Activated T-cell treated with anti-CD3 and anti-CD28 coated beads, Interleukin-2, amount 50 U/mL, for 72 hours (primary cell): ENCODE measurements around the gene CREB3L2. TPM values are rescaled to one million over a fixed set of nuclear protein-coding genes. Genes with fewer than 3 reads are reported as not detected.

Experiments used
- ATAC-seq, 2 donors: fragments of 150-1000 bp; cut with Tn5 transposase; replicated peaks in 1 of 2; 2 replicates each; pipeline ENCODE4 v1.10.0; 2021; ENCODE audit warnings: moderate library complexity in 2 of 2, mild to moderate bottlenecking in 1 of 2
- DNase-seq, 2 donors: peaks; one replicate each; pipeline ENCODE4 v3.0.0; 2021 to 2022; ENCODE audit warnings: mixed read lengths in 1 of 2
- H3K27ac Mint-ChIP-seq: one replicate; pipeline ENCODE4 v1.8.0; 2022; ENCODE audit warnings: mild to moderate bottlenecking, moderate library complexity, mixed read lengths
- H3K27me3 Mint-ChIP-seq: one replicate; pipeline ENCODE4 v1.8.0; 2022; ENCODE audit warnings: low read depth, mixed read lengths
- H3K36me3 Mint-ChIP-seq, 2 donors: one replicate each; pipeline ENCODE4 v1.8.0; 2022; ENCODE audit warnings: mixed read lengths in 2 of 2, mild to moderate bottlenecking in 1 of 2; ENCODE audit not compliant: insufficient read depth in 2 of 2
- H3K4me1 Mint-ChIP-seq: one replicate; pipeline ENCODE4 v1.8.0; 2022; ENCODE audit warnings: low read depth, mixed read lengths
- H3K4me3 Mint-ChIP-seq, 2 donors: one replicate each; pipeline ENCODE4 v1.8.0; 2022; ENCODE audit warnings: mild to moderate bottlenecking in 2 of 2, mixed read lengths in 2 of 2, moderate library complexity in 2 of 2
- H3K9me3 Mint-ChIP-seq, 2 donors: one replicate each; pipeline ENCODE4 v1.8.0; 2022; ENCODE audit warnings: mixed read lengths in 2 of 2
- total RNA-seq, 2 donors: library from RNA; stranded (reverse); gene quantifications; one replicate each; pipeline ENCODE4 v1.2.3, GENCODE V29; 2022

Gene CREB3L2
- total RNA-seq, 2 donors from 2014 or later = 49.4 to 55.1 TPM

DNA sequence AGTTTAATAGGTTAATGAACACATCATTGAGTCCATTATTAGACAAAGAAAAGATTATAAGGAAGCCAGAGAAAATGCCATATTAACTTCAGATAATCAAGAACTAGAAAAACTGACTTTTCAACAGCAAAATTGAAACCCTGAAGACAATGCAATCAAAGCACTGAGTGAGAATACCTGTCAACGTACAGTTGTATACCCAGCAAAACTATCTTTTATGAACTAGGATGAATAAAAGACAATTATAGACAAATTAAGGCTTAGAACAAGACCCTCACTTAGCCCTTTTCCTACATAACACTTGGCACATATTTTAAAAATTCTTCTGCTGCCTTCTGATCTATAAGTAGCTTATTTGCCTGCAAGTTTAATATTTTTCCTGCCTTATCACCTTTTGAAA is 136.1 kb downstream of the CREB3L2 start:
- Mint-ChIP-seq H3K27ac (no peak overlapping the region), H3K4me3 (no peak overlapping the region), H3K9me3 (peaks cover 3 to 4% of the 10 kb centered on the region in 2 donors), H3K27me3 (no peaks in the 10 kb centered on the region), H3K36me3 (peaks cover 16 to 35% of the 10 kb centered on the region in 2 donors), H3K4me1 (peaks cover 3% of the 10 kb centered on the region)
- no peak for DNase-seq
- no peak for ATAC-seq

DNA sequence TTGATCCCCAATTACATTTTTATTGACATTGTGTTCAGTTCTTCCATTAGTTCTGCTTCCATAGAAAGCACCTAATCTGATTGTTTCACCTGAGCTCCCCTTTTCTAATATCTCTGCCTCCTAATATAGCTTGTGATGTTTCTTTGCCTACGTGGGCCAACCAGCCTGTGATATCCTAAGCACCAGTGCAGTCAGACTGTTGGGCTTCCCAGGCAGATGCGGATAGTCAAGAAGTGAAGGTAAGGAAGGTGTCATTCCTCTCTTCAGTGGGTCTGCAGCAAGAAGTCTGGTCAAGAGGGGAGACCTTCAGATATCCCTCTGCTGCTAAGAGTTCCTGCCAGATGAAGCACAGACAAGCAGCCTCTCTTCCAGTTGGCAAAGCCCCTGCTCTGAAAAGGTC is 138.9 kb downstream of the CREB3L2 start:
- no peak overlapping the region for H3K27ac Mint-ChIP-seq
- peaks cover 3% of the 10 kb centered on the region in 2 donors for H3K9me3 Mint-ChIP-seq
- peaks cover 16 to 23% of the 10 kb centered on the region in 2 donors for H3K36me3 Mint-ChIP-seq
- no peak for ATAC-seq
- no peak overlapping the region for H3K4me3 Mint-ChIP-seq
- no peaks in the 10 kb centered on the region for H3K27me3 Mint-ChIP-seq
- H3K4me1 Mint-ChIP-seq = no peaks in the 10 kb centered on the region
- no peak for DNase-seq

DNA sequence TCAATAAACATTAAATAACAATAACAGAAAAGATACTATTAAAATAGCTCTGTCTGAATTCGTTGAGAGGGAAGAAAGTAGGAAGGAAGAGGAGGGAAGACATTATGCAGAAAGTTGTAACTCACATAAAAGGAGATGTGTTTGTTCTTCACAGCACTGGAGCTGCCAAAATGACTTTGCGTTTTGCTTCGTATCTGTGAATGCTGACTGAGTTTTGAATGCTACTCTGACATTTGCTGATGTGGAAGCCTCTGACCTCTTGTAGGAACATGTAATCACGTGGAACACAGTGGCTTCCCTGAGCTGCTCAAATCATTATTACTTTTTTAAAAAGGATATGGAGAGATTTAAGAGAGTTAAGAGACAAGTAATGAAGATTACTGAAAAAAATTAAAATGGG is 139.5 kb downstream of the CREB3L2 start:
- peaks cover 12 to 21% of the 10 kb centered on the region in 2 donors for H3K36me3 Mint-ChIP-seq
- no peak overlapping the region for H3K4me3 Mint-ChIP-seq
- H3K27ac Mint-ChIP-seq = peak overlapping the region; percentile 27
- ATAC-seq = no peak
- H3K9me3 Mint-ChIP-seq = peaks cover 3% of the 10 kb centered on the region in 2 donors
- no peaks in the 10 kb centered on the region for H3K27me3 Mint-ChIP-seq
- H3K4me1 Mint-ChIP-seq = no peaks in the 10 kb centered on the region
- DNase-seq = no peak

DNA sequence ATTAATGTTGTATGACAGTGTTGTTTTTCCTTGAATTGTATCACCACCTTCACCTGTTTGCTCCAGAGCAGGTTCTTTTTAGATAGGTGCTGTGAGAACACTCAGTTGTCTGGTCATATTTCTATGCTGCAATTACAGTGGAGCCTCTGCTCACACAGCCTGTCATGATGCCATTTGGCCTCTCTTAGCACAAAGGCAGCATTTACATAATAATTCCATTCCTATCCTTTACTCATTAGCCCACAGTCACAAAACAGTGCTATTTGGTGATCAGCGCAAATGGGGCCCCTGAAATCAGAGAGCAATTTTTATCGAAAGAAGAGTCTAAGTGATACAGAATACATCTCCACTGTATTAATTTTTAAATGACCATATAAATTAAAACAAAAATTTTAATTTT is 141.3 kb downstream of the CREB3L2 start:
- Mint-ChIP-seq H3K27me3 (peaks cover 7% of the 10 kb centered on the region), H3K9me3 (peaks cover 0 to 3% of the 10 kb centered on the region in 2 donors), H3K27ac (no peak overlapping the region), H3K4me3 (no peak overlapping the region), H3K36me3 (peaks cover 8 to 11% of the 10 kb centered on the region in 2 donors), H3K4me1 (no peaks in the 10 kb centered on the region)
- DNase-seq (no peak), ATAC-seq (no peak)

DNA sequence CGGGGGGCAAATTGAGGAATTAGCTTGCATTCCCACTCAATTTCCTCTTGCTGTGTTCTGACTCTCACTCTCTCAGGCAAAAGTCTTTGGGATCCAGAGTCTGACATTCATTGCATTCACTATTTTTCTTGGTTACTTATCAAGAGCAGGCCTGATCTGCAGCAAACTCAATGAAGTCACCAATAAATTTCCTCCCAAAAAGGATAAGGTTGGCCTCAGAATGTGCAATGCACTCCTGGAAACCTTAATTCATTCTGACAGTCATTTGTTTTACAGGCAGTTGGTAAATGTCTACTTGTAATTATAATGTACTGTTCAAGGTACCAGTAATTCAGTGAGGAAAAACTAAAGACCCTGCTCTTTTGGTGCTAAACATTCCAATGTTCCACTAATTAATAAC is 148.8 kb downstream of the CREB3L2 start:
- H3K27ac Mint-ChIP-seq = no peak overlapping the region
- DNase-seq = no peak
- peaks cover 6% of the 10 kb centered on the region for H3K4me1 Mint-ChIP-seq
- no peaks in the 10 kb centered on the region for H3K9me3 Mint-ChIP-seq
- peaks cover 18% of the 10 kb centered on the region for H3K27me3 Mint-ChIP-seq
- ATAC-seq = no peak
- H3K36me3 Mint-ChIP-seq = peaks cover 2 to 4% of the 10 kb centered on the region in 2 donors
- H3K4me3 Mint-ChIP-seq = no peak overlapping the region

DNA sequence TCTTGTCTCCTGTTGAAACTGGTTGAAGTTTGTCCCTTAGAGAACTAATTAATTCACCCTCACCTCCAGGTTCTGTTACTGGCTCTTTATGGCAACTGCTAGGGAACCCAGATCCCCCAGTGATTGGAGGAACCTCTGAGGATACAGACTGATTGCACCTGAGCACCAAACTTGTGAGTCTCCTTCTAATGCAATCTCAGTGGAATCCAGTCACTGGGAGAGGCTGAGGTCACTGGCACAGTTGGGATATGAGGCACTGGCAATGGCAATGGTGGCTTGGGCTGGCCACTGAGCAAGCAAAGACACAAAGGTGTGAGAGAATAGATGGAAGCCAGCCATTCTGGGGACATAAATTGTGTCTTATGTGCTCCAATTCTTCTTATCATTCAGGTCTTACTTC is 149.8 kb downstream of the CREB3L2 start:
- Mint-ChIP-seq H3K27ac (no peak overlapping the region), H3K27me3 (peaks cover 20% of the 10 kb centered on the region)

DNA sequence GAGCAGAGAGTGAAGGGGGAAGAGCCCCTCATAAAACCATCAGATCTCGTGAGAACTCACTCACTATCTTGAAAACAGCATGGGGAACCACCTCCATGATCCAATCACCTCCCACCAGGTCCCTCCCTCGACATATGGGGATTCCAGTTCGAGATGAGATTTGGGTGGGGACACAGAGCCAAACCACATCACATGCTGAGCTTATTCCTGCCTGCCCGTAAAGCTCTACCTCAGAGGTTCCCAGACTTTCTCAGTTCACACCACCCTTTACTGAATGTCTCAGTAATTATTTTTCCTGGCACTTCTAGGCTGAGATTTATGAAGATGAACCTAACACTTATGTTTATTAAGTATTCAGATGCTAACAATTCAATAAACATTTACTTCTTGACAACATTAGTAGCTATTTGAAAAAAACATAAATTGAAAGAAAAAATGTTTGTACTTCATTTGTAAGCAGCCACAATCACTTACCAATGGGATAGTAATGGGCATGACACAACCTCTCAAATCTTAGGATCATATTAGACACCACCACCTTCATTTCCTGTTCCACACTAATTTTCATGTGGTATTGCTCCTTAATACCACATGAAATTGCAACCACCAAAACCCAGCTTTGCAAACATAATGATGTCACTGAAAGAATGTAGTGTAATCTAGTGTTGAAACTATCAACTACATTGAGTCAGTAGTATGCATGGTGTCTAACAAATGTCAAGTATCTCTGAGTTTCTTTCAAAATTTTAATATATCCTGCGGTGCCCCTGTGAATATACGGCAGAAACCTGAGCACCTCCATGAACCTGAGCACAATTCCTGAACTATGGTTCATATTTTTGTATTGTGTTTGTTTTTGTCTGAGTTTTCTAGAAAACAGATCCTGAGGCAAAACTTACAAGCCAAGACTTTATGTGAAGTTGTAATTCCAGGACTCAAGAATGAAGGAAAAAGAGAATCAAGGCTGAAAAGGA is 150.6 kb downstream of the CREB3L2 start:
- no peak overlapping the region for H3K27ac Mint-ChIP-seq
- no peak overlapping the region for H3K4me3 Mint-ChIP-seq
- DNase-seq (no peak), ATAC-seq (peak; percentile 28 to 33)
- H3K4me1 Mint-ChIP-seq = peaks cover 6% of the 10 kb centered on the region
- peaks cover 20% of the 10 kb centered on the region for H3K27me3 Mint-ChIP-seq
- no peaks in the 10 kb centered on the region for H3K9me3 Mint-ChIP-seq
- H3K36me3 Mint-ChIP-seq = peaks cover 2 to 4% of the 10 kb centered on the region in 2 donors

More for the DNA sequence above, 149.8 kb downstream of the CREB3L2 start:
- ATAC-seq (no peak), DNase-seq (no peak)
- H3K36me3 Mint-ChIP-seq = peaks cover 2 to 4% of the 10 kb centered on the region in 2 donors
- peaks cover 6% of the 10 kb centered on the region for H3K4me1 Mint-ChIP-seq
- no peaks in the 10 kb centered on the region for H3K9me3 Mint-ChIP-seq
- H3K4me3 Mint-ChIP-seq = no peak overlapping the region

DNA sequence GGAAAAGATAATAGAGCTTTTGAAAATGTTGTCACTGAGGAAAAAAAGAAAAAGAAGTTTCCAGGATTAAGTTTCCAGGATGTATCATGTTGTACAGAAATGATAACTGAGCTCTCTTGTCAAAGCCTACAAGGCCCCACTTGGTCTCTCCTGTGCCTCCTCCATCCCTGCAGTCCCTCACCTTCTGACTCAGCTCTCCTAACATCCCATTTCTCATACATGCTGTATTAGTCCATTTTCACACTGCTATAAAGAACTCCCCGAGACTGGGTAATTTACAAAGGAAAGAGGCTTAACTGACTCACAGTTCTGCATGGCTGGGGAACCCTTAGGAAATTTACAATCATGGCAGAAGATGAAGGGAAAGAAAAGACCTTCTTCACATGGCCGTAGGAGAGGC is 151.3 kb downstream of the CREB3L2 start:
- Mint-ChIP-seq H3K27ac (no peak overlapping the region), H3K4me1 (peaks cover 6% of the 10 kb centered on the region), H3K27me3 (peaks cover 20% of the 10 kb centered on the region), H3K9me3 (no peaks in the 10 kb centered on the region), H3K4me3 (no peak overlapping the region), H3K36me3 (peaks cover under 1% of the 10 kb centered on the region in 2 donors)
- no peak for DNase-seq
- no peak for ATAC-seq

DNA sequence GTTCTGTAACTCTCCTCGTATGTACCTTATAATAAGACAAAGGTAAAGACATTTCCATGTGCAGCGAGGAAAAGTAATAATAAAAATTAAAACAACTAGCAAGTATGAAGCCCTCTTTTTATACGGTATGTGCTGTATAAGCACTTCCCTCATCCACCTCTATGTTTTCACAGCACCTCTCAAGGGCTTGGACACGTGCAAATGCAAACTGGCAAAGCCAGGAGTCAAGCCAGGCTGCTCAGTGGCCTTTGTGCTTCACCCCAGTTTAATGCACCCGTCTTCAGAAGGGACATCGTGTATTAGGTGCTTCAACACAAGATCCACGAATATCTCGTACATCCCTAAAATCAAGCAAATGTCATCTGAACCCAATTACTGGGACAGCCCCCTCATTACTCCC is 153.8 kb downstream of the CREB3L2 start:
- H3K4me1 Mint-ChIP-seq = peaks cover 6% of the 10 kb centered on the region
- no peaks in the 10 kb centered on the region for H3K36me3 Mint-ChIP-seq
- peaks cover 43% of the 10 kb centered on the region for H3K27me3 Mint-ChIP-seq
- no peak overlapping the region for H3K27ac Mint-ChIP-seq
- no peak for ATAC-seq
- no peaks in the 10 kb centered on the region for H3K9me3 Mint-ChIP-seq
- H3K4me3 Mint-ChIP-seq = peak overlapping the region in 1 of 2 donors; percentile 17
- DNase-seq = no peak

DNA sequence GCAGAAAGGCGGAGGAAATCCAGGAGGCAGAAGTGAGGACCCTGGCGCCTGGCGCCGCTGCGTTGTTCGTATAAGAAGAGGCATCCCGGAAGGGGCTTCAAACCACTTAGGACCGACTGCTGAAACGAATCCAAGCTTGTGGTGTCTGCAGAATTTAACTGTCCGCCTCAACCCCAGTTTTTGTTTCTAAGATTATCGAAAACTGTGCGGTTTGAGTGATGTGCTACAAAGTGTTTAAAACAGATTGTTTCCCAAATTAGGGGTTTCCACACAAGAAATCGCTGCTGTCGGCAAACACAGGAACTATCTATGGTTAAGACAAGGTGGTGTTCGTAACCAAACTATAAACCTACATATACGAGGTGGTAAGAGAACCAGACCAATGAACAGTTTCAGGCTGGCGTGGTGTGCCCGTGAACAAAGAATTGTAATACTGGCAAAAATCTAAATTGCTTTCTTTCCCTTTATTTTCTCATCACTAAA is 154.3 kb downstream of the CREB3L2 start:
- H3K27me3 Mint-ChIP-seq = peaks cover 48% of the 10 kb centered on the region

DNA sequence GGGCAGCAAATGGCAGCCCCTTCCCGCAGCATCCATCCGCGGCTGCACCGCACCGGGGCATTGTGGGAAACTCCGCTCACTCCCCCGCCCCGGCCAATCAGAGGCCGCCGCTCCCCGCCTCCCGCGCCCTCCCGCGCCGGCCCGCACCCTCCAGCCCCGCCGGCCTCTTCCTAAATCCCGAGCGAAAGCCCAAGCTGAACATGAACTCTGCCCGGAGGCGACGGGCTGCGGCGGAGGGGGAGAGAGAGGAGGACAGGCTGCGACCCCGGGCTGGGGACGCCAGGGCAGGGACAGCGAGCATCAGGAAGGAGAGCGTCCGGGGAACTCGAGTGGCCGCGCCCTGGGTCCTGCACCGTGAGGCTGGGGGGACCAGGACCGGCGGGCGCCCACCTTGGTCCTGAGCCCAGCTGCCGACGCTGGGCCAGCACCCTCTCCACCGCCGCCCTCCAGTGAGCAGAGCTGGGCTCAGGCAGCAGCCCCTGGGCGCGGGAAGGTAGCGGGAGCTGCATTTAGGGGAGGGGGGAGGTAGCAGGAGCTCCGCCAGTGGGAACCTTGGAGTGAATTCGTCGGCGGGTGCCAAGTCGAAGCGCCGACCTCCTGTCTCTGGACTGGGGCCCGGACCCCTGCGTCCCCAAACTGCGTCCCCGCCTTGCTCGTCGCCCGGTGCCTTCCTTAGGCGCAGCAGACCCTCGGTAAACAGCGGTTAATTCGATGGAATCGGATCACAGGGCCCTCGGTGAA is 154.9 kb downstream of the CREB3L2 start, which contains the start of gene DGKI:
Gene DGKI (minus strand): TSS at position 148 of the 741 bp plus-strand sequence.
- Mint-ChIP-seq H3K9me3 (no peaks in the 10 kb centered on the region), H3K4me1 (peaks cover 6% of the 10 kb centered on the region), H3K36me3 (no peaks in the 10 kb centered on the region), H3K27ac (no peak within 1 kb of the TSS), H3K27me3 (peaks cover 54% of the 10 kb centered on the region), H3K4me3 (peak within 1 kb of the TSS; percentile 74 to 85)
- DNase-seq (peak; percentile 57 to 60), ATAC-seq (peak; percentile 69 to 74)

More for the DNA sequence above, 154.3 kb downstream of the CREB3L2 start:
- Mint-ChIP-seq H3K4me3 (peak overlapping the region; percentile 73 to 74), H3K36me3 (no peaks in the 10 kb centered on the region), H3K4me1 (peaks cover 6% of the 10 kb centered on the region), H3K9me3 (no peaks in the 10 kb centered on the region), H3K27ac (no peak overlapping the region)
- peak; percentile 11 to 28 for DNase-seq
- ATAC-seq = peak; percentile 22 to 23

DNA sequence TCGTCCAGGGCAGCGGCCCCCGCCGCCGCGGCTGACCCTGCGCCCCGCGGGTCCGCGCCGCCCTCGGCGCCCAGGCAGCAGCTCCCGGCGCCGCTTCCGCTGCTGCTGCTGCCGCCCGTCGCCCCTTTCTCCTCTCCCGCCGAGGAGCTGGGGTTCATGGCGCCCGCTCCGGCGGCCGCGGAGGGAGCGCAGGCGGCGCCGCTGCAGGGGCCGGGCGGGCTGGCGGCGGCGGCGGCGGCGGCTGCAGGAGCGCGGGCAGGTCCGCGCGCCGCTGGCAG is 155.4 kb downstream of the CREB3L2 start:
- ATAC-seq (no peak), DNase-seq (no peak)
- Mint-ChIP-seq H3K36me3 (no peaks in the 10 kb centered on the region), H3K4me3 (no peak overlapping the region), H3K9me3 (no peaks in the 10 kb centered on the region), H3K27me3 (peaks cover 59% of the 10 kb centered on the region), H3K4me1 (peaks cover 5% of the 10 kb centered on the region), H3K27ac (no peak overlapping the region)
